HepG2 (cell line): ENCODE data around the gene ZNF628. TPM values are rescaled to one million over a fixed set of nuclear protein-coding genes. Genes with fewer than 3 reads are reported as not detected.

Experiments
- ELF1 ChIP-seq: sonication (generic); formaldehyde crosslinking; IDR thresholded peaks from 2 replicates; pipeline ENCODE4 v1.4.0; 2020; ENCODE audit warnings: missing genetic modification reagents
- GABPB1 ChIP-seq: IDR thresholded peaks from 2 replicates; pipeline ENCODE4 v1.6.1; 2016; ENCODE audit warnings: mild to moderate bottlenecking, missing genetic modification reagents, moderate library complexity, missing compliant biosample characterization
- MNT ChIP-seq: fragments of 450-650 bp; IDR thresholded peaks from 2 replicates; pipeline ENCODE4 v1.6.1; 2016
- ZNF142 ChIP-seq: sonication (generic); formaldehyde crosslinking; IDR thresholded peaks from 2 replicates; pipeline ENCODE4 v1.4.0; 2020; ENCODE audit warnings: missing genetic modification reagents
- ZNF431 ChIP-seq: sonication (generic); formaldehyde crosslinking; IDR thresholded peaks from 2 replicates; pipeline ENCODE4 v1.9.0; 2022; ENCODE audit warnings: missing genetic modification reagents, low read depth, mild to moderate bottlenecking, borderline replicate concordance
- ZNF646 ChIP-seq: sonication (generic); formaldehyde crosslinking; IDR thresholded peaks from 2 replicates; pipeline ENCODE4 v1.9.0; 2021; ENCODE audit warnings: mild to moderate bottlenecking, missing genetic modification reagents
- ZNF737 ChIP-seq: sonication (generic); formaldehyde crosslinking; IDR thresholded peaks from 2 replicates; pipeline ENCODE4 v1.5.0; 2020; ENCODE audit warnings: missing genetic modification reagents, mild to moderate bottlenecking, borderline replicate concordance
- ZXDC ChIP-seq: sonication (generic); formaldehyde crosslinking; IDR thresholded peaks from 2 replicates; pipeline ENCODE4 v1.5.0; 2020; ENCODE audit warnings: mild to moderate bottlenecking, missing genetic modification reagents
- polyA plus RNA-seq, 8 experiments: library from polyadenylated mRNA; depleted of rRNA in 3 of 8; stranded (reverse) in 7 of 8; unstranded in 1 of 8; fragments of >200 nt; fragmentation: Illumina TruSeq in 4 of 8; extraction: Trizol in 4 of 8; gene quantifications; 2 replicates each; pipeline versions ENCODE4 v1.2.1 to v1.2.3, GENCODE V29; 2011 to 2016; ENCODE audit warnings: low read depth in 4 of 8, missing spikeins in 1 of 8, mixed read lengths in 1 of 8; ENCODE audit not compliant: insufficient read depth in 1 of 8
- total RNA-seq, 5 experiments: library from RNA; depleted of rRNA; stranded (reverse); fragments of >200 nt; fragmentation: Illumina TruSeq; extraction: Trizol; gene quantifications; 2 replicates each; pipeline ENCODE4 v1.2.3, GENCODE V29; 2016; ENCODE audit warnings: low read depth in 1 of 5

ZNF628 gene
- total and polyA plus RNA-seq, 2 of the 13 experiments (the other 11 are each of a cell fraction or from before 2014, with no cell fraction given): 0.54 to 1.2 TPM

GRCh38 chr19:55526216-55527196, 50.1 kb downstream of the ZNF628 start (continued):
- TF ChIP-seq ZNF142: 0 out of 2 replicates have a peak, but pooled peaks have one; percentile 60
- TF ChIP-seq ZNF737 (CRISPR knock-in tag): 0 out of 2 replicates have a peak, but pooled peaks have one; percentile 69
- TF ChIP-seq GABPB1 (CRISPR knock-in tag): peak; percentile 35; the same call in 1 of the 2 replicates
- TF ChIP-seq MNT: peak; percentile 97
- TF ChIP-seq ELF1 (CRISPR knock-in tag): peak; percentile 23; the same call in 1 of the 2 replicates
- TF ChIP-seq ZNF646 (CRISPR knock-in tag): 0 out of 2 replicates have a peak, but pooled peaks have one; percentile 32
- TF ChIP-seq ZNF431 (CRISPR knock-in tag): 0 out of 2 replicates have a peak, but pooled peaks have one; percentile 55
- peak; percentile 63; the same call in 1 of the 2 replicates for TF ChIP-seq ZXDC (CRISPR knock-in tag)
